ENCODE data around the gene MTARC2. TPM values are rescaled to one million over a fixed set of nuclear protein-coding genes. Genes with fewer than 3 reads are reported as not detected.

The MTARC2 gene
- total RNA-seq, 4 donors from 2014 or later = 24.3 to 40.5 (median 31.9) TPM

- Histone ChIP-seq H3K9me3 (no peaks in the 10 kb centered on the region), H3K27ac (peak overlapping the region in 2 of 4 donors; percentile 81 to 84), H3K4me1 (peaks cover 0 to 59% (median 24%) of the 10 kb centered on the region in 4 donors), H3K27me3 (no peaks in the 10 kb centered on the region), H3K36me3 (no peaks in the 10 kb centered on the region), H3K4me3 (no peak overlapping the region)
- TF ChIP-seq POLR2A (IDR thresholded peaks at IDR 0.05) = no peak
- no peak for TF ChIP-seq CTCF (IDR thresholded peaks at IDR 0.05)
- peak in 1 of 2 donors; percentile 51 for TF ChIP-seq EP300 (IDR thresholded peaks at IDR 0.05)
- 46 to 53% methylated on average over 2 of the region's 2 CpGs for WGBS, 2 donors
- no peak for DNase-seq (ENCODE audit: low spot score in 2 of 2)
Observed at GRCh38 chr1:220789532-220790147, 41.5 kb downstream of the MTARC2 start.

- peak overlapping the region; percentile 25 to 84 (median 59) for H3K27ac ChIP-seq
- H3K4me1 ChIP-seq = peaks cover 0 to 49% (median 22%) of the 10 kb centered on the region in 4 donors
- peak in 1 of 2 donors; percentile 33 for DNase-seq (ENCODE audit: low spot score in 2 of 2)
Observed at GRCh38 chr1:220791285-220791684, 43.2 kb downstream of the MTARC2 start.

GRCh38 chr1:220791956-220792355 lies 43.8 kb downstream of the MTARC2 start:
- Histone ChIP-seq H3K9me3 (no peaks in the 10 kb centered on the region), H3K27me3 (no peaks in the 10 kb centered on the region), H3K4me3 (no peak overlapping the region), H3K4me1 (peaks cover 0 to 44% (median 21%) of the 10 kb centered on the region in 4 donors), H3K36me3 (peaks cover 0 to 8% (median 0%) of the 10 kb centered on the region in 3 donors), H3K27ac (peak overlapping the region in 3 of 4 donors; percentile 46 to 84 (median 72))
- peak in 1 of 2 donors; percentile 49 for DNase-seq (ENCODE audit: low spot score in 2 of 2)
- TF ChIP-seq EP300 (IDR thresholded peaks at IDR 0.05) = peak; percentile 69 to 70
- TF ChIP-seq CTCF (IDR thresholded peaks at IDR 0.05) = no peak
- 13 to 17% methylated on average over 5 of the region's 5 CpGs for WGBS, 2 donors

More at GRCh38 chr1:220791285-220791684, 43.2 kb downstream of the MTARC2 start:
- Histone ChIP-seq H3K27me3 (no peaks in the 10 kb centered on the region), H3K36me3 (peaks cover 0 to 1% (median 0%) of the 10 kb centered on the region in 3 donors), H3K4me3 (no peak overlapping the region), H3K9me3 (no peaks in the 10 kb centered on the region)
- TF ChIP-seq CTCF (IDR thresholded peaks at IDR 0.05) = no peak
- no peak for TF ChIP-seq EP300 (IDR thresholded peaks at IDR 0.05)
- TF ChIP-seq POLR2A (IDR thresholded peaks at IDR 0.05) = no peak
- 45 to 64% methylated on average over 6 of the region's 6 CpGs for WGBS, 2 donors

- Histone ChIP-seq H3K27ac (no peak overlapping the region), H3K4me3 (no peak overlapping the region), H3K4me1 (peaks cover 0 to 9% (median 4%) of the 10 kb centered on the region in 4 donors), H3K27me3 (no peaks in the 10 kb centered on the region), H3K9me3 (no peaks in the 10 kb centered on the region), H3K36me3 (peaks cover 0 to 49% (median 0%) of the 10 kb centered on the region in 3 donors)
- no peak for TF ChIP-seq EP300 (IDR thresholded peaks at IDR 0.05)
- TF ChIP-seq CTCF (IDR thresholded peaks at IDR 0.05) = no peak
- no peak for TF ChIP-seq POLR2A (IDR thresholded peaks at IDR 0.05)
- 87 to 89% methylated on average over 10 of the region's 10 CpGs for WGBS, 2 donors
- DNase-seq (ENCODE audit: low spot score in 2 of 2) = no peak
Observed at GRCh38 chr1:220796530-220796929, 48.4 kb downstream of the MTARC2 start.

- Histone ChIP-seq H3K27me3 (no peaks in the 10 kb centered on the region), H3K9me3 (no peaks in the 10 kb centered on the region), H3K36me3 (peaks cover 0 to 49% (median 0%) of the 10 kb centered on the region in 3 donors), H3K4me3 (no peak overlapping the region), H3K4me1 (peaks cover 0 to 4% (median under 1%) of the 10 kb centered on the region in 4 donors), H3K27ac (no peak overlapping the region)
- no peak for TF ChIP-seq EP300 (IDR thresholded peaks at IDR 0.05)
- no peak for TF ChIP-seq CTCF (IDR thresholded peaks at IDR 0.05)
- TF ChIP-seq POLR2A (IDR thresholded peaks at IDR 0.05) = no peak
- DNase-seq (ENCODE audit: low spot score in 2 of 2) = no peak
Observed at GRCh38 chr1:220797044-220797443, 48.9 kb downstream of the MTARC2 start.
